Panc1 (cell line): ENCODE results near the gene MBD4. TPM values are rescaled to one million over a fixed set of nuclear protein-coding genes. Genes with fewer than 3 reads are reported as not detected.

Source experiments
- ATAC-seq: fragments of 200-7000 bp; cut with Tn5 transposase; 2 replicates; pipeline ENCODE4 v1.9.1; 2020; ENCODE audit warnings: mild to moderate bottlenecking, moderate library complexity
- BruUV-seq: library from RNA; stranded (reverse); fragments of 400-500 nt; replicated peaks from 2 replicates; lab custom pipeline; 2021; lab: Mats Ljungman, UMichigan
- CTCF ChIA-PET: fragments of 300-600 bp; sonication (Branson Sonifier 250); formaldehyde crosslinking; loops from one replicate; lab custom pipeline; 2022; ENCODE audit warnings: antibody characterized with exemption; lab: Charles Lee
- POLR2A ChIA-PET: fragments of 300-600 bp; sonication (Branson Sonifier 250); formaldehyde crosslinking; loops from one replicate; lab custom pipeline; 2022; ENCODE audit warnings: antibody characterized with exemption; lab: Charles Lee
- DNase-seq: peaks from one replicate; pipeline ENCODE4 v3.0.0-alpha.2; 2010; ENCODE audit warnings: low read depth, low spot score
- H3K27ac ChIP-seq: 2 replicates; pipeline ENCODE4 v1.5.1; 2011; ENCODE audit warnings: mild to moderate bottlenecking, low read length, inconsistent platforms
- H3K27me3 ChIP-seq: fragments of 200-500 bp; sonication (Bioruptor generic); 2 replicates; pipeline ENCODE4 v1.6.0; 2014; ENCODE audit warnings: low read length, inconsistent platforms; ENCODE audit not compliant: control insufficient read depth, insufficient read depth
- H3K36me3 ChIP-seq: fragments of 200-500 bp; sonication (Bioruptor generic); 2 replicates; pipeline ENCODE4 v1.5.1; 2014; ENCODE audit warnings: inconsistent platforms, mild to moderate bottlenecking, low read length, moderate library complexity; ENCODE audit not compliant: control insufficient read depth, insufficient read depth
- H3K4me1 ChIP-seq: 2 replicates; pipeline ENCODE4 v1.5.1; 2011; ENCODE audit warnings: inconsistent platforms, mild to moderate bottlenecking, low read length, moderate library complexity; ENCODE audit not compliant: control insufficient read depth, insufficient read depth
- H3K4me3 ChIP-seq, 2 experiments: 2 replicates each; pipeline ENCODE4 v1.5.1; 2011 to 2012; ENCODE audit warnings: low read depth in 2 of 2, low read length in 2 of 2, mild to moderate bottlenecking in 2 of 2, inconsistent platforms in 1 of 2, moderate library complexity in 1 of 2
- H3K9me3 ChIP-seq: fragments of 200-500 bp; sonication (Bioruptor generic); 2 replicates; pipeline ENCODE4 v1.5.1; 2014; ENCODE audit warnings: low read depth, mild to moderate bottlenecking, inconsistent platforms, low read length, moderate library complexity; ENCODE audit not compliant: control insufficient read depth, insufficient read depth
- POLR2AphosphoS5 ChIP-seq: IDR thresholded peaks from 2 replicates; pipeline ENCODE4 v1.6.1; 2012; ENCODE audit warnings: mild to moderate bottlenecking, low read depth, low read length, moderate library complexity
- SIN3A ChIP-seq: IDR thresholded peaks from 2 replicates; pipeline ENCODE4 v1.6.1; 2012; ENCODE audit warnings: low read depth, mild to moderate bottlenecking, low read length, moderate library complexity, borderline replicate concordance; ENCODE audit not compliant: insufficient read depth
- TCF7L2 ChIP-seq: IDR thresholded peaks from 2 replicates; pipeline ENCODE4 v1.6.1; 2011; ENCODE audit warnings: mild to moderate bottlenecking, low read depth, low read length, inconsistent platforms
- in situ Hi-C: cut with HindIII; loops from 2 replicates; pipeline ENCODE4 v1.10.0; 2016; ENCODE audit warnings: low sequenced_read_pairs, low pct_unique_long_range_greater_than_20kb
- intact Hi-C: fragments of 100-400 bp; cut with micrococcal nuclease; formaldehyde crosslinking; loops from one replicate; pipeline ENCODE4 v1.10.0; 2022; ENCODE audit not compliant: unreplicated experiment
- total RNA-seq: library from RNA; stranded (reverse); gene quantifications from one replicate; pipeline ENCODE4 v1.2.1, GENCODE V29; 2021; ENCODE audit not compliant: unreplicated experiment
- TF ChIP-seq, protein P1 (sequence below), 2 experiments: IDR thresholded peaks; 2 replicates each; pipeline ENCODE4 v1.6.1; 2011 to 2012; ENCODE audit warnings: low read depth in 2 of 2, control low read depth in 1 of 2, low read length in 1 of 2, mild to moderate bottlenecking in 1 of 2, moderate library complexity in 1 of 2; ENCODE audit not compliant: insufficient read depth in 1 of 2
- TF ChIP-seq, protein P2 (sequence below): fragments of 450-650 bp; IDR thresholded peaks from 2 replicates; pipeline ENCODE4 v1.5.1; 2017; ENCODE audit warnings: mild to moderate bottlenecking

MBD4 gene
- total RNA-seq, 1 experiment from 2014 or later, result 44.7 TPM

DNA sequence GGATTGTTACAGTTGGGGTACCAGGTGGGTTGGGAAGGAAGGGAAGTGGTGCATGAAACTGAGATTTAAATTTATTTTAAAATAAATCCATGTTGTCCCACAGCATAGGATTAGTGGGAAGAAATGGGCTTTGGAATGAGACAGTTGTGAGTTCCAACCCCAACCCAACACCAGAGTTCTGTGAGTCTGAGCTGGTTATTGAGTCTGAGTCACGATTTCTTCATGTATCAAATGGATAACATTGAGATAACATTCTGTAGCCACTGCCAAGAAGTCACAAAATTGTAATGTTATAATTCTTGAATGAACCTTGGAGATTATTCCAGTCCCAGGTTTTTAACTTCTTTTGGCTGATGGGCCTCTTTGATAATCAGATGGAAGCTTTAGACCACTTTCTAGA, 14.0 kb upstream of the MBD4 start:
- H3K36me3 ChIP-seq, result no peaks in the 10 kb centered on the region; the same call in 1 of the 2 replicates
- no peaks in the 10 kb centered on the region for H3K27me3 ChIP-seq
- H3K27ac ChIP-seq, result no peak overlapping the region
- DNase-seq, result no peak
- ChIA-PET POLR2A (no interaction called here), CTCF (no interaction called here)
- BruUV-seq, result TSS peak; percentile 40
- in situ Hi-C loops, result no loop called here
- ATAC-seq, result no peak
- no peak overlapping the region for H3K4me3 ChIP-seq
- H3K9me3 ChIP-seq, result no peaks in the 10 kb centered on the region
- H3K4me1 ChIP-seq, result no peaks in the 10 kb centered on the region
- intact Hi-C loops, result no loop called here
- TF ChIP-seq, protein P1, sequence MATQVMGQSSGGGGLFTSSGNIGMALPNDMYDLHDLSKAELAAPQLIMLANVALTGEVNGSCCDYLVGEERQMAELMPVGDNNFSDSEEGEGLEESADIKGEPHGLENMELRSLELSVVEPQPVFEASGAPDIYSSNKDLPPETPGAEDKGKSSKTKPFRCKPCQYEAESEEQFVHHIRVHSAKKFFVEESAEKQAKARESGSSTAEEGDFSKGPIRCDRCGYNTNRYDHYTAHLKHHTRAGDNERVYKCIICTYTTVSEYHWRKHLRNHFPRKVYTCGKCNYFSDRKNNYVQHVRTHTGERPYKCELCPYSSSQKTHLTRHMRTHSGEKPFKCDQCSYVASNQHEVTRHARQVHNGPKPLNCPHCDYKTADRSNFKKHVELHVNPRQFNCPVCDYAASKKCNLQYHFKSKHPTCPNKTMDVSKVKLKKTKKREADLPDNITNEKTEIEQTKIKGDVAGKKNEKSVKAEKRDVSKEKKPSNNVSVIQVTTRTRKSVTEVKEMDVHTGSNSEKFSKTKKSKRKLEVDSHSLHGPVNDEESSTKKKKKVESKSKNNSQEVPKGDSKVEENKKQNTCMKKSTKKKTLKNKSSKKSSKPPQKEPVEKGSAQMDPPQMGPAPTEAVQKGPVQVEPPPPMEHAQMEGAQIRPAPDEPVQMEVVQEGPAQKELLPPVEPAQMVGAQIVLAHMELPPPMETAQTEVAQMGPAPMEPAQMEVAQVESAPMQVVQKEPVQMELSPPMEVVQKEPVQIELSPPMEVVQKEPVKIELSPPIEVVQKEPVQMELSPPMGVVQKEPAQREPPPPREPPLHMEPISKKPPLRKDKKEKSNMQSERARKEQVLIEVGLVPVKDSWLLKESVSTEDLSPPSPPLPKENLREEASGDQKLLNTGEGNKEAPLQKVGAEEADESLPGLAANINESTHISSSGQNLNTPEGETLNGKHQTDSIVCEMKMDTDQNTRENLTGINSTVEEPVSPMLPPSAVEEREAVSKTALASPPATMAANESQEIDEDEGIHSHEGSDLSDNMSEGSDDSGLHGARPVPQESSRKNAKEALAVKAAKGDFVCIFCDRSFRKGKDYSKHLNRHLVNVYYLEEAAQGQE (IDR thresholded peaks at IDR 0.05; ENCODE audit: insufficient read depth in 1 of 2, low read depth in 2 of 2, low read length in 1 of 2), result no peak
- TF ChIP-seq POLR2AphosphoS5, result no peak
- no peak for TF ChIP-seq SIN3A
- TF ChIP-seq, protein P2, sequence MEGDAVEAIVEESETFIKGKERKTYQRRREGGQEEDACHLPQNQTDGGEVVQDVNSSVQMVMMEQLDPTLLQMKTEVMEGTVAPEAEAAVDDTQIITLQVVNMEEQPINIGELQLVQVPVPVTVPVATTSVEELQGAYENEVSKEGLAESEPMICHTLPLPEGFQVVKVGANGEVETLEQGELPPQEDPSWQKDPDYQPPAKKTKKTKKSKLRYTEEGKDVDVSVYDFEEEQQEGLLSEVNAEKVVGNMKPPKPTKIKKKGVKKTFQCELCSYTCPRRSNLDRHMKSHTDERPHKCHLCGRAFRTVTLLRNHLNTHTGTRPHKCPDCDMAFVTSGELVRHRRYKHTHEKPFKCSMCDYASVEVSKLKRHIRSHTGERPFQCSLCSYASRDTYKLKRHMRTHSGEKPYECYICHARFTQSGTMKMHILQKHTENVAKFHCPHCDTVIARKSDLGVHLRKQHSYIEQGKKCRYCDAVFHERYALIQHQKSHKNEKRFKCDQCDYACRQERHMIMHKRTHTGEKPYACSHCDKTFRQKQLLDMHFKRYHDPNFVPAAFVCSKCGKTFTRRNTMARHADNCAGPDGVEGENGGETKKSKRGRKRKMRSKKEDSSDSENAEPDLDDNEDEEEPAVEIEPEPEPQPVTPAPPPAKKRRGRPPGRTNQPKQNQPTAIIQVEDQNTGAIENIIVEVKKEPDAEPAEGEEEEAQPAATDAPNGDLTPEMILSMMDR, result no peak
- no peak for TF ChIP-seq TCF7L2

DNA sequence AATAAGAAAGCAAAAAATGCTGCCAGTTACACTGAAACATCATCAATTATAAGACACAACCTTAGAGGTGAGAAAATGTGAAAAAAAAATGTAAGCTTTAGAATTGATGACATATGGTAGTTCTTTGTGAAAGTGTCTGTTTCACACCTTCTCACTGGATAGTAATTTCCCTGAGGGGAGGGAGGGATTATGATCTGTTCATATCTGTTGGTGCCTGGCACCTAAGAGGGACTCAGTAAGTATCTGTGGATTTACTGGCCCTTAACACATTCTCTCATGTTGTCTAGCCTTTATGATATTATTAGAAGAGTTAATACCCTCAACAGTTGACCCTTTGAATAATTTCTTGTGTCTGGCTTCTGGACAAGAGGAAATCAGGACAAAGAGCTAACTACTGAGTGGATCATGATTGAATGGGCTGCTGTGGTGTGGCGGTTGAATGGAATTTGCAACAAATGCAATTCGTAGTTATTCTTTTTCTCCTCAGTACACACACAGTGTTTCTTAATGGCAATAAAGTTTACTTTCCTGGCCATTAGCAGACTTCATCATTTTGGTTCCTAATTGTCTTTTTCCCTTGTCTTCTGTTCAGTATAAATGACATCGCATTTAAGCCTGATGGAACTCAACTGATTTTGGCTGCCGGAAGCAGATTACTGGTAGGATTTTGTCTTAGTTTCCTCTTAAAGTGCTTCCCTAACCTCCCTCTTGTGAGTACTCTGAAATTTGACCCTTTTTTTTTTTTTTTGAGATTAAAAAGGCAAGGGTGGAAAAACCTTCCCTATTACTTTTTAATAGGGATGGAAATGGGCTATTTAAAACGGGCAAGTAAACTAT, 9.7 kb upstream of the MBD4 start:
- intact Hi-C loops (no loop called here), in situ Hi-C loops (no loop called here)
- DNase-seq, result no peak
- ATAC-seq, result no peak
- BruUV-seq, result no TSS peak
- ChIA-PET POLR2A (no interaction called here), CTCF (no interaction called here)
- no peak for TF ChIP-seq POLR2AphosphoS5
- TF ChIP-seq, protein P1 (IDR thresholded peaks at IDR 0.05; ENCODE audit: insufficient read depth in 1 of 2, low read depth in 2 of 2, low read length in 1 of 2), result no peak
- no peak for TF ChIP-seq TCF7L2
- no peak for TF ChIP-seq SIN3A
- TF ChIP-seq, protein P2, result no peak
- Histone ChIP-seq H3K27me3 (no peaks in the 10 kb centered on the region), H3K4me1 (peaks cover 4% of the 10 kb centered on the region; the same call in 1 of the 2 replicates), H3K27ac (no peak overlapping the region), H3K36me3 (no peaks in the 10 kb centered on the region; the same call in 1 of the 2 replicates), H3K4me3 (no peak overlapping the region), H3K9me3 (no peaks in the 10 kb centered on the region)
